IPS DF 19.7 (cell line): Measurements from ENCODE around the gene COQ10B.
"Not testable (repeated sequence)": the region's sequence is repeated elsewhere in the genome, so short reads cannot be mapped to it uniquely, and the experiment has no call there.

Experiments used
- DNase-seq: peaks from one replicate; pipeline ENCODE4 v3.0.0-alpha.2; 2013; ENCODE audit warnings: low read depth, low spot score

COQ10B gene

GRCh38 chr2:197453123-197453913 lies at the start of gene COQ10B:
Gene COQ10B, plus strand, starts transcription at chr2:197453552. Its CDS starts 9 bp downstream, at chr2:197453561.
- peak; percentile 98 for DNase-seq

DNA sequence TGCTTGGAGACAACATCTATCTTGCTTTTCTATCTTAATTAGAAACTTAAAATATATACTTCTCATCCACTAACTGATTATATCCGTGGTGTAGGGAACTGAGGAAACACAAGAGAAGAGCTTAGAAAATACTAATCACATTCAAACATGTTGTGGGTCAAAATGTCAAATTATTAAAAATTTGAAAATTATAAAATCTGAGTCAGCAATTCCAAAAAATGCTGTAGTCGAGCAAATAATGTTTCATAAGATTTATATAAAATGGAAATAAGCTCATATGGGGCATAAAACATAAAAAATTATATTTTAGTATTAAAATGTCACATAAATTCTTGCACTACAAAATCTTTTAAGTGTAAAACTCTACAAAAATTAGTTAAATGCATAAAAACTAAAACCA lies 47.8 kb upstream of the COQ10B start:
- DNase-seq = no peak

DNA sequence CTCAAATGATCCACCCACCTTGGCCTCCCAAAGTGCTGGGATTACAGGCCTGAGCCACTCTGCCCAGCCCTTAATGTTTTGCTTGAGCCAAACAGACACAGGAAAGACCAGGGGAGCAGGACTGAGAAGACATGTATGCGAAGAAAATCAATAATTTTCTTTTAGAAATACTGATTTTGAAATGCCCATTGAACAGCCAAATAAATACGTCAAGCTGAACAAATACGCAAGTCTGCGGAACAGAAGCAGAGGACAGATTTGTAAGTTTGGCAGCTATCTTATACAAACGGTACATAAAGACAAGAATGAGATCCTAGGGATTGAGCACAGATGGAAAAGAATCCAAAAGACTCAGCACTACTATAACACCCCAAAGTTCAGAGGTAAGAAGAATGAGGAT lies 39.3 kb upstream of the COQ10B start:
- DNase-seq = no peak

DNA sequence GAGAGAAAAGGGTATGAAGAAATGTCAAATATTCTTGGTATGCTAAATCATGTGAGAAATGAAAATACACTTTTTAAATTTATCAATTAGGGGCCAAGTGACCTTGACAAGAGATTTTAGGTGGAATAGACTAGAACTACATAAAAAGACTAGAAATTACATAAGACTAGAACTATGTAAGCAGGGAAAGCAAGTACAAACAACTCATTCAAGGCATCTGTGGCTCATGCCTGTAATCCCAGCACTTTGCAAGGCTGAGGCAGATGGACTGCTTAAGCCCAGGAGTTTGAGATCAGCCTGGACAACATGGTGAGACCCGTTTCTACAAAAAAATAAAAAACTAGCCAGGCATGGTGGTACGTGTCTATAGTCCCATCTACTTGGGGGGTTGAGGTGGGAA lies 38.8 kb upstream of the COQ10B start:
- DNase-seq = no peak

DNA sequence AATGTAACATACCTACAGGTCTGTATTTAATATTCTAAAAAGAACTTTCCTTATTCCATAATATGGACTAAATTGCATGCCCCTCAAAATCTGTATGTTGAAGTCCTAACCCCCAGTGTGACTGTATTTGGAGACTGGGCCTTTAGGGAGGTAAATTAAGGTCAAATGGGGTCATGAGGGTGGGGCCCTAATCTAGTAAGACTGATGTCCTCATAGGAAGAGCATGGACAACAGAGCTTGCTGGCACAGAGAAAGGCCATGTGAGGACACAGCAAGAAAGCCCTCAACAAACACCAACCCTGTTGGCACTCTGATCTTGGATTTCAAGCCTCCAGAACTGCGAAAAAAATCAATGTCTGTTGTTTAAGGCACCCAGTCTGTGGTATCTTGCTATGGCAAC lies 37.1 kb upstream of the COQ10B start:
- no peak for DNase-seq

- DNase-seq = no peak
Observed at GRCh38 chr2:197419438-197419837, 33.9 kb upstream of the COQ10B start.

DNA sequence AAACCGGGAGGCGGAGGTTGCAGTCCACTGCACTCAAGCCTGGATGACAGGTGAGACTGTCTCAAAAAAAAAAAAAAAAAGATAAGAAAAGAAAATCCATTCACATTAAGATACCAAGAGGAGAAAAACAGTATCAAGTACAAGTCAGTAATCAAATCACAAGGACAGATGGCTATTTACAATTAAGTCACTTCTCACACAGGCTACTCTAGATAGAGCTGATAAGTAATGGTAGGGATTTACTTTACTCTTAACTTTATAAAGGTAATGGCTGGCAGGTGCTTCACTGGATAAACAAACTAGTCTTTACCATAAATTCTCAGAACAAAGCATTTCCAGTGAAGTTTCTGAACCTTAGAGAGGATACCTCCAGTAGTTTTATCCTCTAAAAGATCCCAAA lies 30.0 kb upstream of the COQ10B start:
- DNase-seq = no peak

DNA sequence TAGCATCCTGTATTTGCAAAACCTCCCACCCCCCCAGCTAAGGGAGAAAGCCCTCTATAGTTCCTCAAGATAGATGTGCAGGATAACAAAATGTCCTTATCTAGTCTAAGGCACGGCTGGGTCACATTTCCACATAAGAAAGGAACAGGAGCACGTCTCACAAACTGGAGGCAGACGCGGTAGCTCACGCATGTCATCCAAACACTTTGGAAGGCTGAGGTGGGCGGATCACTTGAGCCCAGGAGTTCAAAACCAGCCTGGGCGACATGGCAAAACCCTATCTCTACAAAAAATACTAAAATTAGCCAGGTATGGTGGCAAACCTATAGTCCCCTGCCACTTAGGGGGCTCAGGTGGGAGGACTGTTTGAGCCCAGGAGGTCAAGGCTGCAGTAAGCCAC lies 27.8 kb upstream of the COQ10B start:
- no peak for DNase-seq

DNA sequence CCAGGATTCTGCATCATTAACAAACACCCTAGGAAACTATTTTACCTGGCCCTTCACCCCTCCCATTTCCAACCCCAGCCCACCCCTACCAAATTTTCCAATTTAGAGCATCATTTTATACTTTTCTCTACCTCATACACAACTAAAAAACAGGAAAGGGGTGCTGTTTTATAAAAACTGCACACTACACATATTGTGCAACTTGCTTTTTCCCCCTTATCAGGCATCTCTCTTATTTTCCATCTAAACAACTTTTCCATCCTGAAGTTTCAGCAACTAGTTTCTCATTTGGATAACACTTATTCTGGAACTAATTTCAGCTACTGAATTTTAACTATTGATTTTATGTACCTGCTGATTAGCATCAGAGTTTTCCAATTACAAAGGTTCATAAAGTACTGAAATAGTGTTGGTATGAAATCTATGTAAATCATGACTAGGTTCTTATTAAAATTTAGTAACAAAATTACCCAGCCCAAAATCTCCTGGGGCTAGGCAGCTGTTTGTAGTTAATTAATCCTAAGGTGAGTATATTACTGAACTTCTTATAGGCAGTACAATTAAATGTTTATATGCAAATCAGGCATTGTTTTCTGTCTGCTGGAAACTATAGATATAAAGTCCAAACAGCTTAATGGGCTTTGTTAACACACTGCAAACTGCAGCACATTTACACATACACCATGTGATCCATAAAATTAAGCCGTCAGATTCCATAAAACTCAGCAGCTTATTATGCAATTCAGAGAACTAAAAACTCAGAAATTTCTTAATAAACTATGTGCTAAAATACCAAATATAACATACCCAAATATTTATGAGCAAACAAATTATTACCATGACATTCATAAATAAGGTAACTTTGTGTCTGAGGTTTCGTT lies 26.4 kb upstream of the COQ10B start:
- no peak for DNase-seq

GRCh38 chr2:197427986-197428385 lies 25.4 kb upstream of the COQ10B start:
- no peak for DNase-seq

GRCh38 chr2:197431858-197432257 lies 21.5 kb upstream of the COQ10B start:
- no peak for DNase-seq

- not testable (repeated sequence) for DNase-seq
Observed at GRCh38 chr2:197432527-197432926, 20.8 kb upstream of the COQ10B start.

GRCh38 chr2:197433780-197434438 lies 19.4 kb upstream of the COQ10B start:
- DNase-seq = no peak

DNA sequence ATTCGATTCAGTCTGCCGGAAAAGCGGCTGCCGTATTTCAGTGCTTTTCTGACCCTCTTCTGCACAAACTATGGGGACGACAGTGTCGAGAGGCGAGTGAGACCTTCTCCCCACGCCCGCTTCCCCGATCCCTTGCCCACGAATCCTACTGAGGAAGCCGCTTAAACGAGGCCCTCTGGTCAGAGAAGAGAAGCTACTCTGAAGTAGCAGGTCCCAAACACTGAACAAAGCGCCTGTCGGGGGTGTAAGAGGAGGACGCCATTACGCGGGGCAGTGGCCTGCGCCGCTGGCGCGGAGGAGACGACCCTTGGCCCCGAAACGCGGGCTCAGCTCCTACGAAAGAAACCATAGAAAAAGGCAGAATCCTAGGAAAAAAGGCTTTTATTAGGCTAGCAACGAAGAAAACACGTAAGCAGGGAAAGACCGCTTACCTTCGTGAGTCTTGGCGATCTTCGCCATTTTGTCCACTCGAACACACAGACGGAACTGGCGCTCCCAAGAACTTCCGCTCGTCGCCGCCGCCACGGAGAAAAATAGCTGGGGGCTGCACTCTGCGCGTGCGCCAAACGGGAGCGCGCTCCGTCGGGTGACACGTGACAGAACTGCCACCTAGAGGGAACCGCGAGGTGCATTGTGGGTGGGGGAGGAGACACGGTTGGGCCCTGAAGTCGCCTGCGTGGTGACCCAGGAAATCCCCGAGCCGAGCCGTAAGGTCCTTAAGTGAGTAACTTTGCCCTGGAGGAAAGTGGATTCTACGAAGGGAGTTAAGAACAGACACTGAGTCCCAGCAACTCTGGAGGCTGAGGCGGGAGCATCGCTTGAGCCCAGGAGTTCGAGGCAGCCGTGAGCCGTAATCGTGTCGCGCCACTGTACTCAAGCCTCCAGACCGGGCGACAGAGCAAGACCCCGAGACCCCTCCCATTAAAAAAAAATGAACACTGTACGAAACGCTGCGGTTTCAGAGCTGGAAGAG lies 18.5 kb upstream of the COQ10B start, which contains the start of gene SF3B1:
Gene SF3B1, minus strand, starts transcription at position 488 of the 973 bp plus-strand sequence. Its CDS starts 29 bp downstream, at position 459.
- peak; percentile 84 for DNase-seq

- no peak for DNase-seq
Observed at GRCh38 chr2:197435598-197436420, 17.5 kb upstream of the COQ10B start.

DNA sequence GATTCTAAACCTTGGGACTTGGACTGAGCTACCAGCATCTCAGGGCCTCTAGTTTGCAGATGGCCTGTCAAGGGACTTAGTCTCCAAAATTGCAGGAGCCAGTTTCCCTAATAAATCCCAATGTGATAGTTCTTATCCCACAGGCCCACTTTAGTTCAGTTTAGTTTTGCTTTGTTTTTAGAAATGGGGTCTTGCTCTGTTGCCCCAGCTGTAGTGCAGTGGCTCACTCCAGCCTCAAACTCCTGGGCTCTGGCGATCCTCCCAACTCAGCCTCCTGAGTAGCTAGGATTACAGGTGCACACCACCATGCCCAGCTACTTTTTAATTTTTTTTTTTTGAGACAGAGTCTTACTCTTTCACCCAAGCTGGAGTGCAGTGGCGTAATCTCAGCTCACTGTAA lies 16.0 kb upstream of the COQ10B start:
- DNase-seq = no peak

GRCh38 chr2:197442857-197443256 lies 10.5 kb upstream of the COQ10B start:
- no peak for DNase-seq

- no peak for DNase-seq
Observed at GRCh38 chr2:197445746-197446145, 7.6 kb upstream of the COQ10B start.

- DNase-seq = no peak
Observed at GRCh38 chr2:197446844-197447243, 6.5 kb upstream of the COQ10B start.

DNA sequence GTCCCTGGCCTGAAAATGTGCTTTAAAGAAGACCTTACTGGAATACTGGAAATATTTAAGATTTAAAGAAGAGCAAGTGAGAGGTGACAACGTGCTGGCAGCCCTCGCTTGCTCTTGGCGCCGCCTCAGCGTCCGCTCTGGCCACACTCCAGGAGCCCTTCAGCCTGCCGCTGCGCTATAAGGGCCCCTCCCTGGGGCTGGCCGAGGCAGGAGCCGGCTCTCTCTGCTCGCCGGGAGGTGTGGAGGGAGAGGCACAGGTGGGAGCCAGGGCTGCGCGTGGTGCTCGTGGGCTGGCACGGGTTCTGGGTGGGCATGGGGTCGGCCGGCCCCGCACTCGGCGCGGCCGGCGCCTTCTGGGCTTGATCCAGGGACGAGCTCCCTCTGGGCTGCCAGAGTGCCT lies 2.9 kb upstream of the COQ10B start:
- no peak for DNase-seq
